ENCODE results near the gene CTNNBIP1. TPM values are rescaled to one million over a fixed set of nuclear protein-coding genes. Genes with fewer than 3 reads are reported as not detected.

Gene CTNNBIP1
- total and polyA plus RNA-seq, 9 of the 15 experiments (the other 6 are each of a cell fraction or from before 2014, with no cell fraction given): 0.65 to 29.2 (median 14.7) TPM

DNA sequence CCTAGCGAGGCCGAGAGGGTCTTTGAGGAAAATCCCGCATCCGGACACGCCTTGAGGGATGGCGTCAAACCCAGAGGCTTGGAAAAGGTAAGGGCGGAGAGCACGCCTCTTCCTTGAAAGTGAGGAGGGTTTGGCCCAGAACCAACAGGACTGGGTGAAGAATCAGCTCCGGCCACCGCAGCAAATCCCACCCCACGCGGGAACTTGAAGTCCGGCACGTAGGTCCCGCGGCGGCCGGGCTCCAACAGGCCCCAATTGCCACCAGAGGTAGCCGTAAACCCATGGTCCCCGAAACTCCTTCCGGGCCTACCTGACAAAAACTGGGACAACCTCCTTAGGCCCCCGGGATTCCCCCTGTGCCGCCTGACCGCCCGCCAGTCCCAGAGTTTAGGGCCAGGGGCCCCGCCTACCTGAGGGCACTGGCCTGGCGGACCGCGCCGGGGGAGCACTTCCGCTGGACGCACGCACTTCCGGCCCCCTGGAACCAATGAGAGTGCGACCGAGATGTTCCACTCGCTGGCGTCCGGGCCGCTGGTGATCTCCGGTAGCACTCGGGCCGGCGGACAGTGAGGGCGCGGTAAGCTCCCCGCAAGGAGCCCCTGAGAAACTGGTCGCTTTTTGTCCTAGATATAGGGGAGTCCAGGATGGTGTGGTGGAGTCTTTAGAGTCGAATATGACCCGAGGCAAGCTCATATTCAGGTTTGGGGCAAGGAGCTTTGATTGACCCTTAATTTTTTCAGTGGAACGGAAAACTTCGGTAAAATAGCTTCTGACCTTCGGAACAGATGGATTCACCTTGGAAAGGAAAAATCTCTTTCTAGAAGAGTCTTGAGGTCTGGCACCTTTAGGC is 33.1 kb upstream of the CTNNBIP1 start, which contains the start of the genes LZIC and NMNAT1 (continued):
- TF ChIP-seq, protein P1, sequence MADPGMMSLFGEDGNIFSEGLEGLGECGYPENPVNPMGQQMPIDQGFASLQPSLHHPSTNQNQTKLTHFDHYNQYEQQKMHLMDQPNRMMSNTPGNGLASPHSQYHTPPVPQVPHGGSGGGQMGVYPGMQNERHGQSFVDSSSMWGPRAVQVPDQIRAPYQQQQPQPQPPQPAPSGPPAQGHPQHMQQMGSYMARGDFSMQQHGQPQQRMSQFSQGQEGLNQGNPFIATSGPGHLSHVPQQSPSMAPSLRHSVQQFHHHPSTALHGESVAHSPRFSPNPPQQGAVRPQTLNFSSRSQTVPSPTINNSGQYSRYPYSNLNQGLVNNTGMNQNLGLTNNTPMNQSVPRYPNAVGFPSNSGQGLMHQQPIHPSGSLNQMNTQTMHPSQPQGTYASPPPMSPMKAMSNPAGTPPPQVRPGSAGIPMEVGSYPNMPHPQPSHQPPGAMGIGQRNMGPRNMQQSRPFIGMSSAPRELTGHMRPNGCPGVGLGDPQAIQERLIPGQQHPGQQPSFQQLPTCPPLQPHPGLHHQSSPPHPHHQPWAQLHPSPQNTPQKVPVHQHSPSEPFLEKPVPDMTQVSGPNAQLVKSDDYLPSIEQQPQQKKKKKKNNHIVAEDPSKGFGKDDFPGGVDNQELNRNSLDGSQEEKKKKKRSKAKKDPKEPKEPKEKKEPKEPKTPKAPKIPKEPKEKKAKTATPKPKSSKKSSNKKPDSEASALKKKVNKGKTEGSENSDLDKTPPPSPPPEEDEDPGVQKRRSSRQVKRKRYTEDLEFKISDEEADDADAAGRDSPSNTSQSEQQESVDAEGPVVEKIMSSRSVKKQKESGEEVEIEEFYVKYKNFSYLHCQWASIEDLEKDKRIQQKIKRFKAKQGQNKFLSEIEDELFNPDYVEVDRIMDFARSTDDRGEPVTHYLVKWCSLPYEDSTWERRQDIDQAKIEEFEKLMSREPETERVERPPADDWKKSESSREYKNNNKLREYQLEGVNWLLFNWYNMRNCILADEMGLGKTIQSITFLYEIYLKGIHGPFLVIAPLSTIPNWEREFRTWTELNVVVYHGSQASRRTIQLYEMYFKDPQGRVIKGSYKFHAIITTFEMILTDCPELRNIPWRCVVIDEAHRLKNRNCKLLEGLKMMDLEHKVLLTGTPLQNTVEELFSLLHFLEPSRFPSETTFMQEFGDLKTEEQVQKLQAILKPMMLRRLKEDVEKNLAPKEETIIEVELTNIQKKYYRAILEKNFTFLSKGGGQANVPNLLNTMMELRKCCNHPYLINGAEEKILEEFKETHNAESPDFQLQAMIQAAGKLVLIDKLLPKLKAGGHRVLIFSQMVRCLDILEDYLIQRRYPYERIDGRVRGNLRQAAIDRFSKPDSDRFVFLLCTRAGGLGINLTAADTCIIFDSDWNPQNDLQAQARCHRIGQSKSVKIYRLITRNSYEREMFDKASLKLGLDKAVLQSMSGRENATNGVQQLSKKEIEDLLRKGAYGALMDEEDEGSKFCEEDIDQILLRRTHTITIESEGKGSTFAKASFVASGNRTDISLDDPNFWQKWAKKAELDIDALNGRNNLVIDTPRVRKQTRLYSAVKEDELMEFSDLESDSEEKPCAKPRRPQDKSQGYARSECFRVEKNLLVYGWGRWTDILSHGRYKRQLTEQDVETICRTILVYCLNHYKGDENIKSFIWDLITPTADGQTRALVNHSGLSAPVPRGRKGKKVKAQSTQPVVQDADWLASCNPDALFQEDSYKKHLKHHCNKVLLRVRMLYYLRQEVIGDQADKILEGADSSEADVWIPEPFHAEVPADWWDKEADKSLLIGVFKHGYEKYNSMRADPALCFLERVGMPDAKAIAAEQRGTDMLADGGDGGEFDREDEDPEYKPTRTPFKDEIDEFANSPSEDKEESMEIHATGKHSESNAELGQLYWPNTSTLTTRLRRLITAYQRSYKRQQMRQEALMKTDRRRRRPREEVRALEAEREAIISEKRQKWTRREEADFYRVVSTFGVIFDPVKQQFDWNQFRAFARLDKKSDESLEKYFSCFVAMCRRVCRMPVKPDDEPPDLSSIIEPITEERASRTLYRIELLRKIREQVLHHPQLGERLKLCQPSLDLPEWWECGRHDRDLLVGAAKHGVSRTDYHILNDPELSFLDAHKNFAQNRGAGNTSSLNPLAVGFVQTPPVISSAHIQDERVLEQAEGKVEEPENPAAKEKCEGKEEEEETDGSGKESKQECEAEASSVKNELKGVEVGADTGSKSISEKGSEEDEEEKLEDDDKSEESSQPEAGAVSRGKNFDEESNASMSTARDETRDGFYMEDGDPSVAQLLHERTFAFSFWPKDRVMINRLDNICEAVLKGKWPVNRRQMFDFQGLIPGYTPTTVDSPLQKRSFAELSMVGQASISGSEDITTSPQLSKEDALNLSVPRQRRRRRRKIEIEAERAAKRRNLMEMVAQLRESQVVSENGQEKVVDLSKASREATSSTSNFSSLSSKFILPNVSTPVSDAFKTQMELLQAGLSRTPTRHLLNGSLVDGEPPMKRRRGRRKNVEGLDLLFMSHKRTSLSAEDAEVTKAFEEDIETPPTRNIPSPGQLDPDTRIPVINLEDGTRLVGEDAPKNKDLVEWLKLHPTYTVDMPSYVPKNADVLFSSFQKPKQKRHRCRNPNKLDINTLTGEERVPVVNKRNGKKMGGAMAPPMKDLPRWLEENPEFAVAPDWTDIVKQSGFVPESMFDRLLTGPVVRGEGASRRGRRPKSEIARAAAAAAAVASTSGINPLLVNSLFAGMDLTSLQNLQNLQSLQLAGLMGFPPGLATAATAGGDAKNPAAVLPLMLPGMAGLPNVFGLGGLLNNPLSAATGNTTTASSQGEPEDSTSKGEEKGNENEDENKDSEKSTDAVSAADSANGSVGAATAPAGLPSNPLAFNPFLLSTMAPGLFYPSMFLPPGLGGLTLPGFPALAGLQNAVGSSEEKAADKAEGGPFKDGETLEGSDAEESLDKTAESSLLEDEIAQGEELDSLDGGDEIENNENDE (IDR thresholded peaks at IDR 0.05; ENCODE audit: low read depth, low read length): peak; percentile 76
- TF ChIP-seq SMARCA5 (IDR thresholded peaks at IDR 0.05) (no peak), SMAD3 (CRISPR knock-in tag; conservative IDR thresholded peaks at IDR 0.05) (no peak)
